Activated CD4-positive, alpha-beta T cell treated with anti-CD3 and anti-CD28 coated beads, Interleukin-2, Interleukin-6, amounts not matched to agents 100 ng/mL and 50 ng/mL, durations not matched to agents 16 hours and 8 hours (primary cell): ENCODE data around the gene TIGAR.

Source experiments
- DNase-seq: peaks from one replicate; pipeline ENCODE4 v3.0.0-alpha.2; 2020

The TIGAR gene, protein sequence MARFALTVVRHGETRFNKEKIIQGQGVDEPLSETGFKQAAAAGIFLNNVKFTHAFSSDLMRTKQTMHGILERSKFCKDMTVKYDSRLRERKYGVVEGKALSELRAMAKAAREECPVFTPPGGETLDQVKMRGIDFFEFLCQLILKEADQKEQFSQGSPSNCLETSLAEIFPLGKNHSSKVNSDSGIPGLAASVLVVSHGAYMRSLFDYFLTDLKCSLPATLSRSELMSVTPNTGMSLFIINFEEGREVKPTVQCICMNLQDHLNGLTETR

GRCh38 chr12:4320853-4321701 lies at the start of gene TIGAR:
TSS of gene TIGAR (plus strand) at chr12:4321213. CDS start at chr12:4321272, 59 bp downstream.
- DNase-seq = peak; percentile 96

DNA sequence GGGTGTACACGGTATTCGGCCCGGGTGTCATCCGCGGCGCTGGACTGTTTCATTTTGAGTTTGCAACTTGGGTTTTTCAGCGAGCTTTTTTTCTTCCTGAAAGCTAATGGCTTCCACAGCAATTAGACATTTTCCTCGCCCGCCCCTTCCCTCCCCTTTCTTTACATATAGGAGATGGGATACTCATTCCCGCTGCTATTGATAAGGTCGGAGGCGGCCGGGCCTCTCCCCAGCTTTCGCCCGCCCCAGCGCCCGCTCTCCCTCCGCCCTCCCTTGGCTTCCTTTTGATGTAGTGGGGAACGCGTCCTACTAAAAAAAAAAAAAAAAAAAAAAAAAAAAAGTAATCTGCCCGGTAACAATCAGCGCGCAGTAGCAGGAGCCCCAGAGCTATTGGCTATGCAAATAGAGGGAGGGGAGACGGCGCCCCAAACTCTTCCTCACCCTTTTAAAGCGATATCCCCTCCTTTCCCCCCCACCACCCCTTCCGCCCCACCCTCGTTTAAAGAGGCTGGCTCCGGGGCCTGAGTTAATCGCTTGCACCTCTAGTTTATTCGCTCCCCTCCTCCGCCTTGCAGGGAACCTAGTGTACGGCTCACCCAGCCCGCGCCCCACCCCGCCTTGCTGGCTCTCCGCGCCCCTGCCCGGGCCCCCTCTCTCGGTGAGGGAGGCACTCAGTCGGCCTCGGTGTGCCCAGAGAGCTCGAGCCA lies 49.1 kb upstream of the TIGAR start:
- DNase-seq = peak; percentile 95

DNA sequence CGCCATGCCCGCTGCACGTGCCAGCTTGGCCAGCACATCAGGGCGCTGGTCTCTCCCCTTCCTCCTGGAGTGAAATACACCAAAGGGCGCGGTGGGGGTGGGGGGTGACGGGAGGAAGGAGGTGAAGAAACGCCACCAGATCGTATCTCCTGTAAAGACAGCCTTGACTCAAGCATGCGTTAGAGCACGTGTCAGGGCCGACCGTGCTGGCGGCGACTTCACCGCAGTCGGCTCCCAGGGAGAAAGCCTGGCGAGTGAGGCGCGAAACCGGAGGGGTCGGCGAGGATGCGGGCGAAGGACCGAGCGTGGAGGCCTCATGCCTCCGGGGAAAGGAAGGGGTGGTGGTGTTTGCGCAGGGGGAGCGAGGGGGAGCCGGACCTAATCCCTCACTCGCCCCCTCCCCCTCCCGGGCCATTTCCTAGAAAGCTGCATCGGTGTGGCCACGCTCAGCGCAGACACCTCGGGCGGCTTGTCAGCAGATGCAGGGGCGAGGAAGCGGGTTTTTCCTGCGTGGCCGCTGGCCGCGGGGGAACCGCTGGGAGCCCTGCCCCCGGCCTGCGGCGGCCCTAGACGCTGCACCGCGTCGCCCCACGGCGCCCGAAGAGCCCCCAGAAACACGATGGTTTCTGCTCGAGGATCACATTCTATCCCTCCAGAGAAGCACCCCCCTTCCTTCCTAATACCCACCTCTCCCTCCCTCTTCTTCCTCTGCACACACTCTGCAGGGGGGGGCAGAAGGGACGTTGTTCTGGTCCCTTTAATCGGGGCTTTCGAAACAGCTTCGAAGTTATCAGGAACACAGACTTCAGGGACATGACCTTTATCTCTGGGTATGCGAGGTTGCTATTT lies 48.4 kb upstream of the TIGAR start:
- peak; percentile 88 for DNase-seq

- DNase-seq = no peak
Observed at GRCh38 chr12:4273273-4273651, 47.8 kb upstream of the TIGAR start.

DNA sequence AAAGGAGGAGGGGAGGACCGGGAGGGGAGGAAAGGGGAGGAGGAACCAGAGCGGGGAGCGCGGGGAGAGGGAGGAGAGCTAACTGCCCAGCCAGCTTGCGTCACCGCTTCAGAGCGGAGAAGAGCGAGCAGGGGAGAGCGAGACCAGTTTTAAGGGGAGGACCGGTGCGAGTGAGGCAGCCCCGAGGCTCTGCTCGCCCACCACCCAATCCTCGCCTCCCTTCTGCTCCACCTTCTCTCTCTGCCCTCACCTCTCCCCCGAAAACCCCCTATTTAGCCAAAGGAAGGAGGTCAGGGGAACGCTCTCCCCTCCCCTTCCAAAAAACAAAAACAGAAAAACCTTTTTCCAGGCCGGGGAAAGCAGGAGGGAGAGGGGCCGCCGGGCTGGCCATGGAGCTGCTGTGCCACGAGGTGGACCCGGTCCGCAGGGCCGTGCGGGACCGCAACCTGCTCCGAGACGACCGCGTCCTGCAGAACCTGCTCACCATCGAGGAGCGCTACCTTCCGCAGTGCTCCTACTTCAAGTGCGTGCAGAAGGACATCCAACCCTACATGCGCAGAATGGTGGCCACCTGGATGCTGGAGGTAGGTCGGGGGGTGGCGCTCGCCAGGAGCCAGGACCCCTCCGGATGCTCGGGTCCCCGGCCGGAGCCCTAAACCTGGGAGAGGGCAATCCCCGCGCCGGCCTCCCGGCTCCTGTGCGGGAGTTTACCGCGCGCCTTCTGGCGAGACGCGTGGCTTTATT lies 47.2 kb upstream of the TIGAR start, which contains the start of gene CCND2:
Gene CCND2 (plus strand): TSS at position 111 of the 744 bp plus-strand sequence. CDS start 279 bp downstream, at position 390.
- DNase-seq = peak; percentile 94

- DNase-seq = peak; percentile 44
Observed at GRCh38 chr12:4274396-4275015, 46.5 kb upstream of the TIGAR start.

DNA sequence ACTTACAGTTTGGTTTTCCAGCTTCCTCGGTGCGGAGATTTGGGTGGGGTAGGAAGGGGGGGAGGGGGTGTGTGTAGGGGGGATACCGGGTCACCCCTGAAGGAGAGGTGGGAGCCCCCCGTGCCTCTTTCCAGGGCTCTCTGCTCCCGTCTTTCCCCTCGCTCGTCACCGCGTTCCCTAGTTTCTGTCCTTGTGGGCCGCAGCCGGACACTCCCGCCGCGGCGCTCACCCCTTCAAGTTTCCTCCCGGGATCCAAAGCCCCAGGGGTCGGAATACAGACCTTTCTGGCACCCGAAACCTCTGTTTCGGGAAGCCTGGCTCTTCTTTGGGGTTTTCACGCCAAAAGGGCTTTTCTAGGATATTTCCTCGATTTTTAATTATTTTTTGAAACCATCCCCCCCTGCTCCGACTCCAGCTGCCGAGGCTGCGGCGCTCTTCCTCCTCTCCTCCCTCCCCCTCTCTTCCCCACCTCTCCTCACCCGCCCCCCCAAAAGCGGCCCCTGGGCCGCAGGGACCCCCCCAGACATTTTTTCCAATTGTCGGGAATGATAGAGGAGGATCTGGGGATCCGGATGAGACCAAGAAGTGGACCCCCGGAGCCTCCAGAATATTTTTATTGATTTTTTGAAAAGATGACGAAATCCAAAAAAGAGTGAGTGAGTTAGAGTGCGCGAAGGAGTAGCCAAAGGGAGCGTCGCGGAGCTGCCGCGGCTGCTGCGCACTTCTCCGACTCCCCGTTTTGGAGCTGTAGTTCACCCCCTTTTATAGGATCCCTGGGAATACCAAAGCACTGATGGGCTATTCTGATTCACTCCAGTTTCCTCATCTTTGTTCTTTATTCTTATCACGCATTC lies 45.8 kb upstream of the TIGAR start:
- no peak for DNase-seq

DNA sequence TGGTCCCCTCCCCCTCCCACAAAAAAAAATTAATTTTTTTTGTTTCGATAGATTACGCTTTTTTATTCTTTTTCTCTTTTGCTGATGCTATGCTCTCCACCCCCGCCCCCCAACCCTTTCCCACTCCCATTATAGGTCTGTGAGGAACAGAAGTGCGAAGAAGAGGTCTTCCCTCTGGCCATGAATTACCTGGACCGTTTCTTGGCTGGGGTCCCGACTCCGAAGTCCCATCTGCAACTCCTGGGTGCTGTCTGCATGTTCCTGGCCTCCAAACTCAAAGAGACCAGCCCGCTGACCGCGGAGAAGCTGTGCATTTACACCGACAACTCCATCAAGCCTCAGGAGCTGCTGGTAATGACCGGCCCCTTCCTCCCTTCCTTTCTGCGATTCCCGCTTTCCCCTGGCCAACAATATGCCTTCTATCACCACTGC lies 45.1 kb upstream of the TIGAR start:
- DNase-seq = peak; percentile 38

DNA sequence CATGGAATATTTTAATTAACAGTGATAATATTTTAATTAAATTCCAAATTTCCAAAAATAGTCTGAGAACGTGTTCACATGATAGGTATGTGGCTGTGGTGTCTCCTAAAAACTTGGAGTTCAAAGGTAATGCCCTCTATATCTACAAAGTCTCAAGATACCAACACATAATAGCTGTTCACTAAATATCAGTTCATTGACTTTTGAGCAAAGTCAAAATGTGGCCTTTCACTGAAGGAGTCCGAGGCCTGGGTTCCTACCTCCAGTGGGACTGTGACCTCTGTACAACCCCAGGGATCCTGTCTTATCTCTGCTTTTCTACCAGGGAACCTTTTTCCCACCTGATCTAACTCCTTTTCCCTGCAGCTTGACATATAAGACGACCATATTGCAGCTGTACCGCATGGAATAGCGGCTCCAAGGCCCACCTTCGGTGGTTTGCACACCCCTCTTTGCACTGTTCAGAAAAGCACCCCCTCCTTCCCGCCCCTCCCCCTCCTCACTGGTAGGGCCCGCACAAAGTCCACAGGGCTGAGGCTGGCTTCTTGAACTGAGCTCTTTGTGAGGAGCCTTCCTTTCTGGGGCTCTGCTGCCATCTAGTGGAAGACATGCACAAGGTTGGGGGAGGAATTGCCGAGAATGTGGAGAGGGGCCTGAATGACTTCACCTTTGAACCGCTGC lies 44.3 kb upstream of the TIGAR start:
- peak; percentile 95 for DNase-seq

GRCh38 chr12:4277205-4277543 lies 43.8 kb upstream of the TIGAR start:
- no peak for DNase-seq

- no peak for DNase-seq
Observed at GRCh38 chr12:4277857-4278256, 43.2 kb upstream of the TIGAR start.

DNA sequence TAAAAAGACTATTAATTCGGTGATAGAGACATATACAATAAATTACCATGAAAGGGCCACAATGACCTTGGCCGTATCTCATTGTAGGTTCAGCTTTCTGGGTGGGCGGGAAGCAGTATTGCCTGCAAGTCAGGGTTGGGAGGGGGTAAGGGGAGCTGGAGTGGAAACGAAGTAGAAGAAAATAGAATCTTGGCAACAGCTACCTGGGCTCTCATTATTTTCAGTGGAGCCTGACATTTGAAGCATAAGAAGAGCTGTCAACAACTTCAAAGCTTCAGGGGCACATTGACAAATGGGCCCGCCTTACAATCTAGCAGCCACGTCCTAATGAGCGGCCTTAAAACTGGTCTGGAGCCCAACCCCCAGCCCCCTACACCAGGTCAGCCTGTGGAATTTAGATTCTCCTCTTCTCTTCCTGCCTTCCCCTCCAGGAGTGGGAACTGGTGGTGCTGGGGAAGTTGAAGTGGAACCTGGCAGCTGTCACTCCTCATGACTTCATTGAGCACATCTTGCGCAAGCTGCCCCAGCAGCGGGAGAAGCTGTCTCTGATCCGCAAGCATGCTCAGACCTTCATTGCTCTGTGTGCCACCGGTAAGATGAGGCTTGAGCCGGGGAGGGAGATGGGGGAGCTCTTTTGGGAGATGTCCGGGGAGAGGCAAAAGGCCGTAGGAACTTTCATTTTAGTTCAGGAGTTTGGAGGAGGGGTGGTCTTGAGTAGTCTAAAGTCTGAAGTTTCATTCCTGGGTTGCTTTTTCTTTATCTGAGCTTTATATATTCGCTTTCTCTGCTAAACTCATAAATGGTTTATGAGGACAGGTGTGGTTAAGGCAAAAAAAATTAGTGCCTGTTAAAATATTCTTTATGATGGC lies 42.5 kb upstream of the TIGAR start:
- no peak for DNase-seq

DNA sequence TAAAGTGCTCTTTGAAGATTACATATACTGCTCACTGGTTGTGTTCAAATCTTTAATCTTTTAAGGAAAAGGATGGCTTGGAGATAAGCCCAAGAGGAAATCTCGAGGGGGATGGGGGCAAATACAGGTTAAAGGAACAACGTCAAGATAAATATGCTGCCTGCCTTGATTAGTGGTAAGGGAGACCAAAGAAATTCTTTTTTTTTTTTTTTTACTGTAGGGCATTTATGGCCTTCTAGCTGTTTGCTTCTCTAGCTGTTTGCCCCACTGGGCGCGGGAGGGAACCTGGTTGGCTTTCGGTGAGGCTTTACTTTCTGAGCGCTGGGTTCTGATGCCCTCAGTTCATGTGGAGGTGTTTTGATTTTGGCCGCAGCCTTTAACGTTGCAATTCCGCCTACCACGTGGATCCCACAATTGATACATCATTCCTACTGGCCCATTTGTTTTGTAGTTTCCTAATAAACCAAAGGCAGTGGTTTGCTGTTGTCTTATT lies 41.8 kb upstream of the TIGAR start:
- DNase-seq = no peak

DNA sequence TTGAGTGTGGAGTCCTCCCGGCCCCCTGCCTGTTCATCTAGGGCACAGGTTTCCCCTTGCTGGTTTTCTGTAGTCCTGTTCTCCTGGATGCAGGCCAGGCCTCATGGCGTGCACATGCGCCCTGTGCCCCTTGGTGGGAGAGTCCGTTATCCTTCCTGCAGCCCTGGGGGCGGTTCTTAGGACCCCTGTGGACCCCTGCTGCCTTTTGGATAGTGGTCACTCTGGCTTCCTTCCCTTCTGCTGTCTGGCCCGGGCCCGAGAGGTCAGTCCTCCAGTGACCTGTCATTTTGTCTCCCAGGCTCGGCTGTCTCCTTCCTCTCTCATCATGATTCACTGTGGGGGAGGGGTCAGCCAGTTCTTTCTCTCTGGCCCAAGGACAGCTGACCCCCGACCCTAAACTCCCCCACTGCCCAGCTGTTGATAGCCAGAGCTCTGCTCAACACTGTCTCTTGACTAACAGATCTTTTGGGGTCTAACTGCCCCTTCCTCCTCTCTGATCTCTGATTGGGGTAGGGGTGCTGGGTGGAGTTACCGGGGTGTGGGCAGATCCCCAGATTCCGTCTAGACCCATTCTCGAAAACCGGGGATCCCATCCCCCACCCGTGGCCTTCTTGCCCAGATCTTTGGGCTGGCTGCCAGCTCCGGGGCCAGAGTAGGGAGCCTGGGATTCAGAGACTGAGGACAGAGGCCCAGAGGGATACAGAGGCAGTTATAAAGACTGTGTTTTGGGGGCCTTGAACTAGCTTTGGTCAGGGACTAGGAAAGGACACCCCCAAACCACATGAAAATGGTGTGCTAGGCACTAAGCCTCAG lies 40.5 kb upstream of the TIGAR start:
- DNase-seq = no peak

DNA sequence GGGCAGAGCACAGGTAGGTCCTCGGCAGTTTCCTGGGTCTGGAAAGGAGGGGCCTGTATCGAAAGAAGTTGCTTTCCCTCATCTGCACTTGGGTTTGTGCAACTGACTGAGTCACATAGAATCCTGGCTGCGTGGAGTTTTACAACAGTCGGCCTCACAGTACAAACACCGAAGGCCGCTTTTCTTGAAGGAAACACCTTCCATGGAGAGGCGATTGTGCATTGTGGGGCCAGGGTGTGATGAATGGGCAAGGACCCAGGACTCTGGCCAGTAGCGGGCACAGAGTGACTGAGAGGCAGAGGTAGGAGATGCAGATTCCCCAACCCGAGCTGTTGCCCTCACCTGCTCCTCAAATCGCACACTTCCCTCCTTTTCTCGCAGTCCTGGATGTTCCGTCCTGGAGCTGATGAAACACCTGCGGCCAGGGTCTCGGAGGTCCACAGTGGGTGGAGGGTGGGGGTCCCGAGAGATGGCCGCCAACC lies 39.8 kb upstream of the TIGAR start:
- DNase-seq = no peak

DNA sequence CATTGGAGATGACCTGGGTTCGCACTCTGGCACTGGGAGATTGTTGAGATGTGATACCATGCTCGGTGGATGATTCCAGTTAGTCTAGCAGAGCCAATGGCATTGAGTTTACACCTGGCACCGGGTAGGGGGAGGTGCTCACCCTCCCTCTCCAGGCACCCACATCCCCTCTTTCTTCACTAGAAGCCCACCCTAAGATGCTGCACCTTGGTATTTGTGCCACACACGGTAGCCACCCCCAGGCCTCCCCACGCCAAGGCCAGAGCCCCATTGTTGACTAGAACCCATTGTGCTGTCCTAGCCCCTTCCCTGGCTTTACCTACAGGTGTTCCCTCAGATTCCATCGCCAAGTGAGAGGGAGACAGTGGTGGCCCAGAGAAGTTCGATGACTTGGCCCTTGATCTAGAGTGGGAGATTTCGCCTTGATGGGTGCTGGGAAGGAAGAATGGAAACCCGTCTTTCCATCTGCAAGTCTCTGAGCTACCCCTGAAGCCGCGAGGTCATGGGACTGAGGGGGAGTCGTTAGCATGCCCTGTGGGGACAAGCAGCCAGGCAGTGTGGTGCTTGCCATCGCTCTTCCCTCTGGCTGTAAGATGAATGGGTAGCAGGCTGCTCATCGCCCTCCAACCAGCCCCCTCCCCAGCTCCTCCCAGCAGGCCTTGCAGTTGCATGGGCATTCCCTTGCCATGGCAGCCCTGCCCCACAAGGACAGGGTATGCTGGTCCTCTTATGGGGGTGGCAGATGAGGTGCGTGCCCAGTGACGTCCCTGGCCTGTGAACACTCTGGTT lies 38.7 kb upstream of the TIGAR start:
- DNase-seq = no peak
